Measurements from ENCODE around the gene LIMCH1. TPM values are rescaled to one million over a fixed set of nuclear protein-coding genes. Genes with fewer than 3 reads are reported as not detected.

LIMCH1 gene
- total RNA-seq, 2 experiments from 2014 or later, result not detected

DNA sequence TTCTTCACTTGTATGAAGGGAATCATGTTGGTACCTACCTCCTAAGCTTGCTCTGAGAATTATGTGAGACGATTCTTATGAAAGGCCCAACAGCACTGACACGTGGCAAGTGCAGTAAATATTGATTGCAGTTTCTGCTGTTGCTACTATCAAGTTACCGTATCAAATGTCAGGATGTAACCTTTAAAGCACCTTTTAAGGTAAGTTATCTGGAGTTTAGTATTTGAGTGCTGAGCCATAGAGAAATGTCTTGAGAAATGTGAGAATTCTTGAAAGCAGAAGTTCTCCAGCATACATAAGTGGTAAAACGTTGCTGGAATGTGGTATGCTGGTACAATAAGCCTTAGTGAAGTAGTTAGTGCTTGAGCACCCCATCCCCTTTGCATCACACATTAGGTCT lies 120.2 kb downstream of the LIMCH1 start:
- Histone ChIP-seq H3K27ac (ENCODE audit: low read depth, low read length, poor library complexity, severe bottlenecking) (no peak overlapping the region), H3K4me1 (ENCODE audit: insufficient read depth, low read length, poor library complexity, severe bottlenecking) (no peaks in the 10 kb centered on the region), H3K79me2 (ENCODE audit: insufficient read depth, low read depth, low read length) (no peaks in the 10 kb centered on the region), H3K9me2 (ENCODE audit: insufficient read depth, low read length) (no peaks in the 10 kb centered on the region), H3K9me3 (ENCODE audit: low read length) (no peaks in the 10 kb centered on the region), H3K4me3 (ENCODE audit: low read depth, low read length, poor library complexity, severe bottlenecking) (no peak overlapping the region), H4K20me1 (ENCODE audit: insufficient read depth, low read length) (no peaks in the 10 kb centered on the region), H3K4me2 (ENCODE audit: low read length) (no peak overlapping the region), H3K36me3 (ENCODE audit: insufficient read depth, low read length) (no peaks in the 10 kb centered on the region), H2AFZ (ENCODE audit: low read length) (no peak overlapping the region)
- ChIA-PET CTCF (ENCODE audit: unreplicated experiment) (no interaction called here), POLR2A (no interaction called here)
- intact Hi-C loops (cut with micrococcal nuclease; ENCODE audit: unreplicated experiment), result no loop called here
- BruUV-seq (replicated peaks), result no TSS peak
- TF ChIP-seq, protein P1, sequence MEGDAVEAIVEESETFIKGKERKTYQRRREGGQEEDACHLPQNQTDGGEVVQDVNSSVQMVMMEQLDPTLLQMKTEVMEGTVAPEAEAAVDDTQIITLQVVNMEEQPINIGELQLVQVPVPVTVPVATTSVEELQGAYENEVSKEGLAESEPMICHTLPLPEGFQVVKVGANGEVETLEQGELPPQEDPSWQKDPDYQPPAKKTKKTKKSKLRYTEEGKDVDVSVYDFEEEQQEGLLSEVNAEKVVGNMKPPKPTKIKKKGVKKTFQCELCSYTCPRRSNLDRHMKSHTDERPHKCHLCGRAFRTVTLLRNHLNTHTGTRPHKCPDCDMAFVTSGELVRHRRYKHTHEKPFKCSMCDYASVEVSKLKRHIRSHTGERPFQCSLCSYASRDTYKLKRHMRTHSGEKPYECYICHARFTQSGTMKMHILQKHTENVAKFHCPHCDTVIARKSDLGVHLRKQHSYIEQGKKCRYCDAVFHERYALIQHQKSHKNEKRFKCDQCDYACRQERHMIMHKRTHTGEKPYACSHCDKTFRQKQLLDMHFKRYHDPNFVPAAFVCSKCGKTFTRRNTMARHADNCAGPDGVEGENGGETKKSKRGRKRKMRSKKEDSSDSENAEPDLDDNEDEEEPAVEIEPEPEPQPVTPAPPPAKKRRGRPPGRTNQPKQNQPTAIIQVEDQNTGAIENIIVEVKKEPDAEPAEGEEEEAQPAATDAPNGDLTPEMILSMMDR (conservative IDR thresholded peaks at IDR 0.05; ENCODE audit: low read length), result no peak
- no peak for TF ChIP-seq EZH2phosphoT487 (IDR thresholded peaks at IDR 0.05; ENCODE audit: borderline replicate concordance, low read depth, low read length)
- no peak for DNase-seq (ENCODE audit: low spot score)

DNA sequence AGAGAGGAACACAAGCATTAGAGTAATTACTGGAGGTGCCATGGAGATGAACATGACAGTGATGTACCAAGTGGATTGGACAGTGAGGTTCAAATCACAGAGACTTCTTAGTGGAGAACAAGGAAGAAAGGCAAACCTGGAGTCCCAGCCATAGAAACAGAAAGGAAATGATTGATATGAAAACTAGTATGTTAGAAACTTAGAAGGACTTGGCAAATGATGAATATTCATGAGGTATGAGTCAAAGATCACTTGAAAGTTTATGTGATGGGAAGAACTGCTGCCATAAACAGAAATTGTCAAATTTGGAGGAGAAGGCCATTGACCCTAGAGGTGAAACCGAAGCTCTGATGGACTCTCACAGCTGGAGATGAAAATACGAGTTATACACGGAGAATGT lies 122.4 kb downstream of the LIMCH1 start:
- intact Hi-C loops (cut with micrococcal nuclease; ENCODE audit: unreplicated experiment), result loop anchor here (5.0 to 10.0 kb wide), 2 partner anchors 753 to 926 kb away; no protein-coding TSS in a partner anchor
- no peaks in the 10 kb centered on the region for H3K79me2 ChIP-seq (ENCODE audit: insufficient read depth, low read depth, low read length)
- no peak overlapping the region for H3K4me3 ChIP-seq (ENCODE audit: low read depth, low read length, poor library complexity, severe bottlenecking)
- H3K4me1 ChIP-seq (ENCODE audit: insufficient read depth, low read length, poor library complexity, severe bottlenecking), result no peaks in the 10 kb centered on the region
- no peaks in the 10 kb centered on the region for H3K9me3 ChIP-seq (ENCODE audit: low read length)
- TF ChIP-seq, protein P1 (conservative IDR thresholded peaks at IDR 0.05; ENCODE audit: low read length), result no peak
- no peak for TF ChIP-seq EZH2phosphoT487 (IDR thresholded peaks at IDR 0.05; ENCODE audit: borderline replicate concordance, low read depth, low read length)
- CTCF ChIA-PET (ENCODE audit: unreplicated experiment), result no interaction called here
- POLR2A ChIA-PET, result no interaction called here
- no peak for DNase-seq (ENCODE audit: low spot score)
- no peak overlapping the region for H3K27ac ChIP-seq (ENCODE audit: low read depth, low read length, poor library complexity, severe bottlenecking)
- H3K36me3 ChIP-seq (ENCODE audit: insufficient read depth, low read length), result no peaks in the 10 kb centered on the region
- no peak overlapping the region for H3K4me2 ChIP-seq (ENCODE audit: low read length)
- no peaks in the 10 kb centered on the region for H3K9me2 ChIP-seq (ENCODE audit: insufficient read depth, low read length)
- H4K20me1 ChIP-seq (ENCODE audit: insufficient read depth, low read length), result no peaks in the 10 kb centered on the region
- no peak overlapping the region for H2AFZ ChIP-seq (ENCODE audit: low read length)
- no TSS peak for BruUV-seq (replicated peaks)

- Histone ChIP-seq H3K27ac (ENCODE audit: low read depth, low read length, poor library complexity, severe bottlenecking) (no peak overlapping the region), H3K9me2 (ENCODE audit: insufficient read depth, low read length) (no peaks in the 10 kb centered on the region), H3K4me2 (ENCODE audit: low read length) (no peak overlapping the region), H3K4me1 (ENCODE audit: insufficient read depth, low read length, poor library complexity, severe bottlenecking) (no peaks in the 10 kb centered on the region), H3K79me2 (ENCODE audit: insufficient read depth, low read depth, low read length) (no peaks in the 10 kb centered on the region), H3K4me3 (ENCODE audit: low read depth, low read length, poor library complexity, severe bottlenecking) (no peak overlapping the region), H3K9me3 (ENCODE audit: low read length) (no peaks in the 10 kb centered on the region), H3K36me3 (ENCODE audit: insufficient read depth, low read length) (no peaks in the 10 kb centered on the region), H4K20me1 (ENCODE audit: insufficient read depth, low read length) (no peaks in the 10 kb centered on the region), H2AFZ (ENCODE audit: low read length) (no peak overlapping the region)
- ChIA-PET CTCF (ENCODE audit: unreplicated experiment) (no interaction called here), POLR2A (no interaction called here)
- BruUV-seq (replicated peaks), result no TSS peak
- TF ChIP-seq, protein P1 (conservative IDR thresholded peaks at IDR 0.05; ENCODE audit: low read length), result peak; percentile 99
- TF ChIP-seq EZH2phosphoT487 (IDR thresholded peaks at IDR 0.05; ENCODE audit: borderline replicate concordance, low read depth, low read length), result no peak
- intact Hi-C loops (cut with micrococcal nuclease; ENCODE audit: unreplicated experiment), result loop anchor here (1.0 to 10.0 kb wide), 3 partner anchors 380 to 927 kb away; no protein-coding TSS in a partner anchor
- peak; percentile 46 for DNase-seq (ENCODE audit: low spot score)
These were observed 123.6 kb downstream of the LIMCH1 start for GRCh38 chr4:41661442-41662076.
